AG08396 (cell line): ENCODE data around the gene SLC10A3.

Experiments
- DNase-seq: peaks from one replicate; pipeline ENCODE4 v3.0.0; 2012; ENCODE audit warnings: low spot score, mixed read lengths

Gene SLC10A3, protein sequence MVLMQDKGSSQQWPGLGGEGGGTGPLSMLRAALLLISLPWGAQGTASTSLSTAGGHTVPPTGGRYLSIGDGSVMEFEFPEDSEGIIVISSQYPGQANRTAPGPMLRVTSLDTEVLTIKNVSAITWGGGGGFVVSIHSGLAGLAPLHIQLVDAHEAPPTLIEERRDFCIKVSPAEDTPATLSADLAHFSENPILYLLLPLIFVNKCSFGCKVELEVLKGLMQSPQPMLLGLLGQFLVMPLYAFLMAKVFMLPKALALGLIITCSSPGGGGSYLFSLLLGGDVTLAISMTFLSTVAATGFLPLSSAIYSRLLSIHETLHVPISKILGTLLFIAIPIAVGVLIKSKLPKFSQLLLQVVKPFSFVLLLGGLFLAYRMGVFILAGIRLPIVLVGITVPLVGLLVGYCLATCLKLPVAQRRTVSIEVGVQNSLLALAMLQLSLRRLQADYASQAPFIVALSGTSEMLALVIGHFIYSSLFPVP

DNA sequence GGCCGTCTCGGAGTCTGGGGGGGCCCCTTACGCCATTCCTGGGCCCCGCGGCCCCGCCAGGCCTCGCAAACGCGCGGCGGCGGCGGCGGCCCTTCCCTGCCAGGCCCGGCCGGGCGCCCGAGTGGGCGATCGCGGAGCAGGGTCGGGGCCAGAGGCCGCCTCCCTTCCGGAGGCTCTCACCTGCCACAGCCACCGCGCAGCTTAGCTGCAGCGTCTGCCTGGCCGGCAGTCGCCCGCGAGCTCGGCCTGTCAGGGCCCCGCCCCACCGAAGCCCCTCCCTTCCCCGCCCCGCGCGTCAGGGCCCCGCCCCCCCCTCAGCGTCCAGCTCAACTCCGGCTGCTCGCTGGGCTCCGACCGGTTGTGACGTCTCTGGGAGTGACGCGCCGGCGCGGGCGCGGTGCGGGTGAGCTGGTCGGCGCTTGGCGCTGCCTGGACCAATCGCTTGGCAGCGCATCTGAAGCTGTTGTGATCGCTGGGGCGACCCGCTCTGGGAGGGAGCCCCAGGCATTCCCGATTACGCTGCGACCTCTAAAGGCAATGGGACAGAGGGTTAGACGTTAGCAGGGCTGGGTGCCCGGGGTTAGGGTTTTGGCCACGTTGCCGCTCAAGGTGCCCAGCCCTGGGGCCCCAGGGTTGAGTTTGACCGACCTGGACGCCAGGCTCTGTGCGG is at the start of gene SLC10A3:
Gene SLC10A3, minus strand, starts transcription at position 216 of the 670 bp plus-strand sequence. CDS start 1,689 bp downstream, outside the sequence.
- DNase-seq: peak; percentile 95

DNA sequence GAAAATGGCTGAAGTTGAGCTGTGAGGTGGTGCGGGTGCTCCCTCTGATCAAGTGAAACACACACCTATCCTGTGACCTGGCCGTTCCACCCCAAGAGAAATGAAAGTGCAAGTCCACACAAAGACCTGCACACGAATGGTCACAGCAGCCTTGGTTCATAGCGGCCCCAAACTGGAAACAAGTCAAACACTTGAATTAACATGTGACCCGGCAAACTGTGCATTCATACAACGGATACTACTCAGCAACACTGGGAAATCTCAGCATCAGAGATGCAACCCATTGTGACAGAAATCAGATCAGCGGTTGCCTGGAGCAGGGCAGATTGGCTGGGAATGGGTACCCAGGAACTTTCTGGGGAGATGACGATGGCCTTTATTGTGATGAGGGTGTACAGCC is 48.6 kb upstream of the SLC10A3 start:
- DNase-seq: no peak

DNA sequence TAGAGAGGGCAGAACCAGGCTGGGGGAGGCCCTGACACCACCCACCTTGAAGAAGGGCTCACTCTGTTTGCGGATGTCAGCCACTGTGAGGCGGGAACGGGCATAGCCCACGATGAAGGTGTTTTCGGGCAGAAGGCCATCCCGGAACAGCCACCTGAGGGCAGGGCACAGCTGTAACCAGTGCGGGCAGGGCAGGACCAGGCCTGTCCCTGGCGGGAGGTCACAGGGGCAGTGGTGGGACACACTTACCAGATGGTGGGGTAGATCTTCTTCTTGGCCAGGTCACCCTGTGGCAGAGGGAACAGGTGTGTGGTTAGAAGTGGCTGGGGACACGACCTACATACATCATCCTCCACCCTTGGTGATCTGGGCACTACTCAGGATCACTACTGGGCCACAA is 45.5 kb upstream of the SLC10A3 start:
- DNase-seq: no peak

DNA sequence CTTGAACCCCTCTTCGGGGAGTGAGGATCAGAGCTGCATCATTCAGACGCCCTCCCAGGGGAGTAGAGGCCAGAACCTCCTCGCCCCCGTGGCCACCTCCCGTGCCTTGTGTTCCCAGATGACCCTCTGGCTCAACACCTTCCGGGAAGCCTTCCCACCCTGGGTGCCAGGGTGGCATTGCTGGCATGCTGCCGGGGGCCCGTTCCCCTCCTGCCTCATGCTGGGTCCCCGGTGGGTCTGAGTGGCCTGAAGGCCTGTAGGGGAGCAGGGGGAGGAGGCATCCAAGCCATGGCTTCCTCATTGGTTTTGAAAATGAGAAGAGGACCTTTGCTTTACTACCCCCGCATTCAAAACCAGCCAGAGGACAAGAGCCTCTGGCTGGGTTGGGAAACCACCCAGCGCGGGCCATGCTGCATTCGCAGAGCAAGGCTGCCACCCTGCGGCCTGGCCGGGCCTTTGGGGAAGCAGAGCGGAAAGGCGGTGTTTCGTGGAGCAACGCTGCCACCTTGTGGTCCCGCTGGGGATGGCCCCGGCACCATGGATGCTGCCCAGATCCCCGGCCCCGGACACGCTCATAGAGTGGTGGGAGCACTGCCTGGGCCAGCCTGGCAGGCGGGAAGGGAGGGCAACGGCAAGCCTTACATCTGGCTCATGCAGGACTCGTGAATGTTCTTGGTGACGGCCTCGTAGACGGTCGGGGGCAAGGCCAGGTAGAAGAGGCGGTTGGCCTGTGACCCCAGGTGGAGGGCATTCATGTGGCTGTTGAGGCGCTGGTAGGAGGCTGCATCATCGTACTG is 44.3 kb upstream of the SLC10A3 start:
- peak; percentile 91 for DNase-seq

DNA sequence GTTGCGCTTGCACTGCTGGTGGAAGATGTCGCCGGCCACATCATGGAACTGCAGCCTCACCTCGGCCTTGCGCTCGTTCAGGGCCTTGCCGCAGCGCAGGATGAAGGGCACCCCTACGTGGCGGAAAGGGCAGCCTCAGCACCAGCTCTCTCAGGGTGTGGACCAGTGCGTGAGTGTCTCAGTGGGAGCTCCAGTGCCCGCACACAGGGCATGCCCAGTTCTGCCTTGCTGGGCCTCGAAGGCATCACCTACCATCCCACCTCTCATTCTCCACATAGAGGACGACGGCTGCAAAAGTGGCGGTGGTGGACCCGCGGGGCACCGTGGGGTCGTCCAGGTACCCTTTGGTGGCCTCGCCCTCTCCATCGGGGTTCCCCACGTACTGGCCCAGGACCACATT is 42.3 kb upstream of the SLC10A3 start:
- no peak for DNase-seq

DNA sequence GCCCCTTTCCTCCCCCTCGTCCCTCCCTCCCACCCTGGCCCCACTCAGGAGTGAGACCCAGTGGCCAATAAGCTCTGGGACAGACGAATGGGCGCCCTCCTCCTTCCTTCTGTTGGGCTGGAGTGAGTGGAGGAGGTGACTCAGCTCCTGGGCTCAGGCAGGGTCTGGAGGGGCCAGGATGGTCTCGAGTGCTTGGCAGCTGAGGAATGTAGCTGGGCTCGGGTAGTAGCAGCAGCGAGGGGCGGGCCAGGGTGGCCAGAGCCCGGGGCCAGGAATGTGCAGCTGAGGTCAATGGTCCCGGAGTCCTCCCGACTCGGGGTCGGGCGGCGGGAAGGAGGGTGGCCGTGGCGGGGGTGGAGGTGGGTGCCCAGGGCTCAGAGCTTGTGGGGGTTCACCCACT is 41.2 kb upstream of the SLC10A3 start:
- no peak for DNase-seq

DNA sequence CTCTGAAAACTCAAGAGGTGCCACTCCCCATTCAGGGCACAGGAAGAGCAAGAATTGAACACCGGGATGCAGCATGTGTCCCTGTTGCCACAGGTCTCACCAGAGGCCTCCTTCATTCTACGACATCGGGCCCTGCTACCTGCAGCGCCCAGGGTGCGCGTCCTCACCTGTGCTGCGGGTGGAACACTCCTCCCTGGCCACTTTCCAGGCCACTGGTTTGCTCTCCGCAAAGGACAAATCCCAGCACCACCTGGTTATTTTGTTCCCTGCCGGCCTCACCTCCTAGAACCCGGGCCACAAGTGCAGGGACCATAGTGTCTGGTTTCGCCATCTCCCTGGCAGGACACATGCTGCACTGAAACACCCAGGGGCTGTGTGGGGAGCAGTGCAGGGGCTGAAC is 39.9 kb upstream of the SLC10A3 start:
- DNase-seq: no peak

DNA sequence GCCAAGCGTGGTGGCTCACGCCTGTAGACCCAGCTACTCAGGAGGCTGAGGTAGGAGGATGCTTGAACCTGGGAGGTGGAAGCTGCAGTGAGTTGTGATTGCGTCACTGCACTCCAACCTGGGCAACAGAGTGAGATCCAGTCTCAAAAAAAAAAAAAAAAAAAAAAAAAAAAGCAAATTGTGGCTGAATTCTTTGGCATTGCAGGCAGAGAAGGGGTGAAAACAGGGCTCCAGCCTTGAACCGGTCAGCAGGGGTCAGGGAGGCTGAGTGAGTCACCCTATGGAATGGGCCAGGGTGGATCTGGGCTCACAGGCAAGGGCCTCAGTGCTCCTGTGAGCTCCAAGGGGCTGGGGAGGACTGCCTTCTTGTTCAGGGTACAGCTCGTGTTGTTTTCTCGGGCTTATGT is 38.8 kb upstream of the SLC10A3 start:
- no peak for DNase-seq

DNA sequence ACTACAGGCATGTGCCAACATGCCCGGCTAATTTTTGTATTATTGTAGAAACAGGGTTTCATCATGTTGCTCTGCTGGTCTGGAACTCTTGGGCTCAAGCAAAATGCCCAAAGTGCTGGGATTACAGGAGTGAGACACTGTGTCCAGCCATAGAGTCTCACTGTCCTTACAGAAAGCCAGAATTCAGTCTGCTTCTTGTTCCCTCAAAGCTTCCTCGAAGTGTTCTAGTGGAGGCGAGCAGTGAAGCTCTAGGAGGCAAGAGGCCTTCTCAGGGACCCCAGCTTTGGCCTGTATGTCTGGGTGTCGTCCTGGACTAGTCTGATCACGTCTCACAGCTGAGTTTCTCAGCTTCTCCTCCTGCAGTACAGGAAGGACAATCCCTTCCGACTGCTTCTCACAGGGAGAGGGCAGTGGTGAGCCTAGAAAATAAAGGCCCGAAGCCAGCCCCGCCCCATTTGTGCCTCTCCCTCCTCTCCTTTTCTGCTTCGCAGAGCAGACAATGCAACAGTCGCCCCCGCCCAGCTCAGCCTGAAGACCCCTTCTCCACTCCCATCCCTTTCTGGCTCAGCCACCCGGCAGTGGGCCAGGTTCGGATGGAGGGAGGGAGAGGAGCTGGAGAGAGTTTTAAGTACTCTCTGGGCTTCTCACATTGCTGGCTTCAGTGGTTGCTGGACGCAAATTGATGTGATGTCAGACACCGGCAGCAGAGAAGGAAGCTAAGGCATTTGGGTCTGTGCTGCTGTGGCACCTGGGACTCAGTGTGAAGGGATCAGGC is 36.7 kb upstream of the SLC10A3 start:
- peak; percentile 66 for DNase-seq

DNA sequence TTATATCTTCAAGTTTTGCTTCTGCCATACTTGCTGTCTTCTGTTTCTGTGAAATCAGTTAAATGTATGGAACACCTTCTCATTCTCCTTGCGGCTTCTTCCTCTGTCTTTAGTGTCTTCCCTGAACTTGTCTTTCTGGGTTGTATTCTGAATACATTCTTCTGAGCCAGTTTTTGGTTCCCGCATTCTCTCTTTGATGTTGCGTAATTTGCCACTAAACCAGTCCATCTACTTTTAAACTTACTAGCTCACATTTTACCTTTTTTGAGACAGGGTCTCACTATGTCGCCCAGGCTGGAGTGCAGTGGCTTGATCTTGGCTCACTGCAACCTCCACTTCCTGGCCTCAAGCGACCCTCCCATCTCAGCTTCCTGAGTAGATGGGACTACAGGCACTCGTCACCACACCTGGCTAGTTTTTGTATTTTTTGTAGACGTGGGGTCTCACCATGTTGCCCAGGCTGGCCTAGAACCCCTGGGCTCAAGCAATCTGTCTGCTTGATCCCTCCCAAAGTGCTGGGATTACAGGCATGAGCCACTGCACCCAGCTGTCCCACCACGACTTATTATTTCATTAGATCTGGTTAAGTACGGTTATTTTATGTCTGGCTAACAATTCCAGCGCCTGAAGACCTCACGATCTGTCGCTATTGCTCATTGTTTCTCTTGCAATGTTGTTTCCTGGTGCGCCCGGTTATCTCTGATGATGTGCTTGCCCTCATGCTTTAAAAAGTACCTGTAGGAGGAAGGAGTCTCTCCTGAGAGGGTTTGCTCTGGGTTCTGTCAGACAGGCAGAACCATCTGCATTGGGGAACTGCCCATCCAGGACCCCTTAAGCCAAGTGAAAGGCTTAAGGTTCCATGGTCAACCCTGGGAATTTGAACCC is 35.4 kb upstream of the SLC10A3 start:
- DNase-seq: no peak

DNA sequence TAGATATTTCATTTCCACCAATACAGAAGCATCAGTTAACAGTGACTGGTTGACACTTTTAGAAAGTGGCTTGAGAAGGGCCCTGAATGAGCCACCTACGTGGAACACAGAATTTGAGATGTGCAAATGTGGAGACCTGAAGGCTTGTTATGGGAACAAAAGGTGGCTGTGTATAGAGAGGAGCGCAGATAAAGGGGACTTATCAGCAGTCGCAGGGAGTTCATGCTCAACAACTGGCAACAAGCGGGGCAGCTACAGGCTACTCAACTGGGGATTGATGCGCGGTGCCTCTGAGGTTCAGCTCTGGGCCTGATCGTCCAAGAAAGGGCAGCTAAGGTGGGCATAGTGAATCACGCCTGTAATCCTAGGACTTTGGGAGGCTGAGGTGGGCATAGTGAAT is 29.0 kb upstream of the SLC10A3 start:
- no peak for DNase-seq

DNA sequence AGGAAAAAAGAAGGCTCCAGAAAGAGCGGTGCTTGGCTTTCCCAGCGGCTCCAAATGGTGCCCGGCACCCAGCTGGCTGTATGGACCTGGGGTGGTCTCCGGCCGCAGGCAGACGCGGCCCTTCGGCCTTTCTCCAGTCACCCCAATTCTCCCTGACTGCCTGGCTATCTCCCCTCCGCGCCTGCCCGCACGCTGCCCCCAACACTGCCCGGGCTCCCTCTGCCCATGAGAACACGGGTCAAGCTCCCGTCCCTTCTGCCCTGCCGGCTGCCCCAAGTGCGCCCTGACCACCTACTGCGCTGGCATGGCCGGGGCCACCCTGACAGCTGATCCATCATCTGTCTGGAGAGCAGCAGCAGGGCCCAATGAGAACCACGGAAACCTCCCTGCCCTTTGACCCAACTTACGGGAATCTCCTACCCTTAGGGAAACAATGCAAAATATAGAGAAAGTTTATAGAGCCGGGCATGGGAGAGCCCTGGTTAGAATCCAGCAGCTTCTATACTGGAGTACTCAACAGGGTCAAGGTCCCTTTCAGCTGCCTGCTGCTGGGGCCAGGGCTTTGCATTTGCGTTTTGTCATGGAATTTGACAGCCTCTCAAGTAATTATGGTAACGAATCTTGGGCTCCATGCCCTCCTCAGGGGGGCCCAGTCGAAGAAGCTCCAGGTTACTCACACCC is 26.8 kb upstream of the SLC10A3 start:
- no peak for DNase-seq

DNA sequence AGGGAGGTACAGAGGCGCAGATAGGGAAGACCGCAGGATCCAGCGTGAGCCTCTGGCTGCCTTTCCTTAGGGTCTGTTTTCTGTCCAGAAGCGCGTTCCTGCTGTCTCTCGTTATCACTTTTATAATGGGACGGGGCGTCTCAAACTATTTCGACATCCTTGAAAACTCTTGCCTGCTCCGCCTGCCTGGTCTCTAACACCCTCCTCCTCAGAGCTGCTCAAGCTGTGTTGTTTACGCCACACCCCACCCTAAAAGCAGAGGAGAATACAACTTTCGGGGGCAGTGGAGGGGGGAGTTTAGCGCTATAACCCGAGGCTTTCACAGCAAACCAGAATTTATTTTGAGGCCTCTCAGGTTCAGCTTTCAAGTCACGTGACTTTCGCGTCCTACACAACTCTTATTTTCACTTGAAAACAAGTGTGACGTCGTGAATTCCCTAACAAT is 26.2 kb upstream of the SLC10A3 start:
- DNase-seq: no peak

DNA sequence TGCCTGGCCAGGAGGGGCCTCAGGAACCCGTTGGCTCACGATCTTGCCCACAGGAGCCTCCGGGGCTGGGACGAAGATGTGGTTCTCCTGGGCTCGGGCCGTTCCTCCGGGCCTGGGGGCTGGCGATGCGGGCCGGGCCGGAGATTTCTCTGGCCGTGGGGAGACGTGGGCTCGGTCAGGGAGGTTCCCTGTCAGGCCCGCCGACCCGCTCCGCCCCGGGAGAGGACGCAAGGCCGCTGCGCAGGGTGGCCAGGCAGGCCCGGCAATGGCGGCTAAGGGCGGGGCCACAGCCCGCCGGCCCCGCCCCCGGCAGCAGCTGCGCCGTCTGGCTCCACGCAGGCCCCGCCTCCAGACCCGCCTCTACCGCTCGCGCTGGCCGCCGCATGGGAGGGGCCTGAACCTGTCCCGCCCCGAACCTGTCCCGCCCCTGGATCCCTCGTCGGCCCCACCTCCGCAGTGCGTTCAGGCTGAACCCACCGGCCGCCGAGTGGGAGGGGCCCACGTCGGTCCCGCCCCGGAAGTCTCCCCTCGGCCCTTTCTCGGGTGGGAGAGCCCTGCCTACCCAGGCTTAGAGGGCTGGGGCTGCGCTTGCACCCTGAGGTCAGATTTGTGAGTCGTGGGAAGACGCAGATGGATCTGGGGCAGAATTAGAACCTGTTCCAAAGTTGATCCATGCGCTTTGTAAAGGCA is 25.7 kb upstream of the SLC10A3 start, which contains the start of gene FAM3A:
Gene FAM3A, minus strand, starts transcription at position 267 of the 690 bp plus-strand sequence. CDS start 460 bp downstream, outside the sequence.
- DNase-seq: peak; percentile 89

DNA sequence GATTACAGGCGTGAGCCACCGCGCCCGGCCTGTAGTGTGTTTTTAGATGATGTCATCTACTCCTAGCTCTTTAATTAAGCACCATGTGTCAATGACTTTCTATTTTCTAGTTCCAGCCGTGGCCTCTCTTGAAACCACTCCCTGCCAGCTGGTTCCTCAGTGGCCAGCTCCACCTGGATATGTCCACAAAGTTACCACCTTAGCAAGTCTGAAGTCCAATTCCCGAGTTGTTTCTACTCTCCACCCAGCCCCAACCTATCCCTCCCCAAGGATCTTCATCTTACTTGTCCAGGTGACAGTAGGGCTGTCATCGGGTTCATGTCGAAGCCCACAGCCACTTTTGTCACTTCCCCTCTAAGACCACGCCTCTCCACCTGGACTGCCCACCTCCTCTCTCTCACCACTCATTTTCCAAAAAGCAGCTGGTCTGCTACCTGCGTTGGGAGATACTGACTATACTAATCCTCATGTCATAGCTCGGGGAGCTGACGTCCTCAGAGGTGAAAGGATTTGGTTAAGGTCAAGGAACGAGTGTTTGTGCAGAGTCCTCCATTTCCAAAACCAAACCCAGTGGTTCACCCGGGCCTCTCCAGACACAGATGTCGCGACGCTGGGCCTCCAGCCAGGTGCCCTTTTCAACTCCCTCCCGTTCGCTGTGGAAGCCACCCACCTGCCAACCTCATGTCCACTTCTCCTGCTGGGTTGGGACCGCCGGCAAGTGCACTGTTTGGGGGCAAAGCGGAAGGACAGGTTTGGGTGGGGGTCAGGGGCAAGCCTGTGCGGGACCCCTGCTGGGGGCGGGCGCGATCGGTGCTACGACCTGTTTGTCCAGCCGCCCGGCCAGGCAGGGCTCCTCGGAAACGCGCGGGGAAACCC is 24.9 kb upstream of the SLC10A3 start:
- DNase-seq: no peak

DNA sequence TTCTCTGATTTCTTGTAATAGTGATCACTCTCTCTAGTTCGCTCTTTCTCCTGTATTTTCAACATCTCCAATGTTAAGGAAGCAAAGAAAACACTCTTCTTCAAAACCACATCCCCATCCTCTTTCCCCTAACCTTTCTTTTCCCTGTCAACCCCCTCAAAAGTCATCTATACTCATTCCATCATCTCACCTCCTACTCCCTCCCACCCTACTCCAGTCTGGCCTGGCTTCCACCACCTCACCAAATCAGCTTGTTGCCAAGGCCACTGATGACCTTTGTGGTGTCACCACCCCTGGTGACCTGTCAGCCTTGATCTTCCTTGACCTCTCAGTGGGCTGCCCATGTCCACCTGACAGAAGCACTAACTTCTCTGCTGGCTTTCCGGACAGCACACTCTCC is 23.3 kb upstream of the SLC10A3 start:
- DNase-seq: no peak

DNA sequence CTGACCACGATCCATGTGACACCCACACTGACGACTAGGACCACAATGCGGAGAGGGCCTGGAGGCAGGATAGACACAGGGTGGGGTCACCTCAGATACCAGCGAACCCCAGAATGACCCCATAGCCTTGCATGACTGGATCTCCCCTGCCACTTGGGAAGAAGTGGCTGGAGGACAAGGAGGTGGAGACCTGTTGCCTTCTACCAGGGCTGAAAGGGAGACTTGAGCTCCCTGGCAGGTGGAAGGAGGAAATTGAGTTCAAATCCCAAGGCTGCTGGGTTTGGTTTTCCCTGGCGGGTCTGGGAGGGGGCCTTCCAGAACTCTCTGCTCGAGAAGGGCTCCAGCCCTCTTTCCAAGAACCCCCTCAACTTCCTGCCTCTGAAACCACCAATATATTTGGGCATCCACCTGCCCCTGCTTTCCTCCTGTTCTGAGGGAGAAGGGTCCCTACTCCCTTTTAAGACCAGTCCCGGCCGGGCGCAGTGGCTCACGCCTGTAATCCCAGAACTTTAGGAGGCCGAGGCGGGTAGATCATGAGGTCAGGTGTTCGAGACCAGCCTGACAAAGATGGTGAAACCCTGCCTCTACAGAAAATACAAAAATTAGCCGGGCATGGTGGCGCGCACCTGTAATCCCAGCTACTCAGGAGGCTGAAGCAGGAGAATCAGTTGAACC is 22.6 kb upstream of the SLC10A3 start:
- no peak for DNase-seq

DNA sequence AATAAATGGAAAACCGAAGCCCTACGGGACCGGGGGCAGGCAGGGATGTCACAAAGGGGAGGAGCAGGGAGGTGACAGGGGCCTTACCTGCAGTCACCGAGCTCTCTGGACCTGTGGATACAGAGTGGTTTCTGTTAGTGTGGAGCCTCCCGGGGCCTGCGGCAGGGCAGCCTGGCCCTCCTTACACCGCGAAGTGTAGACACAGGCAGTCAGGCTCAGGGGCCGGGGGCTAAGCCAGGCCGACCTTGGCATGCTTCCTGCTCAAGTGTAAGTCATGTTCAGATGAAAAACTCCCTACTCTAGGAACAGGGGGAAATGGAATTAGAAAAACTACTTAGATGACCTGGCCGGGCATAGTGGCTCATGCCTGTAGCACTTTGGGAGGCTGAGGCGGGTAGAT is 21.3 kb upstream of the SLC10A3 start:
- no peak for DNase-seq
